Suprapubic skin (tissue), 4 donors: ENCODE data around the gene SYNJ2.

ENCODE experiments used
- EP300 ChIP-seq: sonication (generic); formaldehyde crosslinking; IDR thresholded peaks from one replicate; pipeline ENCODE4 v1.6.1; 2017; ENCODE audit warnings: antibody characterized with exemption
- POLR2A ChIP-seq, 2 donors: fragments of 450-650 bp; IDR thresholded peaks; one replicate each; pipeline ENCODE4 v1.6.1; 2017; ENCODE audit warnings: antibody characterized with exemption in 2 of 2, mild to moderate bottlenecking in 2 of 2, moderate library complexity in 2 of 2
- POLR2AphosphoS5 ChIP-seq, 3 donors: sonication (generic); formaldehyde crosslinking; IDR thresholded peaks; one replicate each; pipeline ENCODE4 v1.6.1; 2017; ENCODE audit warnings: antibody characterized with exemption in 3 of 3
- TF ChIP-seq, protein P1 (sequence below), 2 donors: fragments of 200-600 bp in 1 of 2; fragments of 450-650 bp in 1 of 2; sonication (generic) in 1 of 2; IDR thresholded peaks; one replicate each; pipeline ENCODE4 v1.5.1; 2016 to 2019; ENCODE audit warnings: antibody characterized with exemption in 2 of 2, mild to moderate bottlenecking in 1 of 2, moderate library complexity in 1 of 2

DNA sequence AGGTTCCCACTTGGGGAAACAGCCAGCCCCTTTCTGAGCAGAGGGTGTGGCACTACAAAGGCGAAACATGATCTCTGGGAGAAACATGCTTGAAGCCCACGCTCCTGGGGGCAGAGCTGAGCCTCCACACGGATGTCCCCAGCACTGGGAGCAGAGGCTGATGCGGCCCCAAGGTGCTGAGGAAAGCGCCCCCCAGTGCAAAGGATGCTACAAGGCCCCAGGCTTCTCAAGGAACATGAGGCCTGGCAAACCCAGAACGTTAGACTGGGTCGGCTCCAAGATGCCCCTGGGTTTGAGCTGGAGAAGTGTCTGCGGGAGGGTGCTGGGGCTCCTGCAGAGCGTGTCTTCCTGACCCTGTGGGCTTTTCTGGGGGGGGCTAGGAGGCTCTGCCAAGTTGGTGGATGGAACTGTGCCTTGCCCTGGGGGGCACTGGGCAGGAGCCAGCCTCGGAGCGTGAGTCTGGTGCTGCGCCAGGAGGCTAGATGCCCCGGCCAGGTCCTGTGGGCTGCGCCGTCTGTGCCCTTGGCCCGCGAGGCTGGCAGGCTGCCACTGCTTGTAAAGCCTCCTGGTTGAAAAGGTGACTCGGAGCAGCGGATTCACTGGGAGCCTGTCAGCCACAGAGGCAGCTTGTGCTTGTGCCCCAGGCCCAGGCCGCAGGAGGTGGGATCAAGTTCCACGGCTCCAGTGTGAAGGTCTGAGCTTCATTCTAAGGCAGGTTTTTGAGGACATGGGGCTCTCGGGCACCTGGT, 8.1 kb downstream of the SYNJ2 start:
- TF ChIP-seq, protein P1, sequence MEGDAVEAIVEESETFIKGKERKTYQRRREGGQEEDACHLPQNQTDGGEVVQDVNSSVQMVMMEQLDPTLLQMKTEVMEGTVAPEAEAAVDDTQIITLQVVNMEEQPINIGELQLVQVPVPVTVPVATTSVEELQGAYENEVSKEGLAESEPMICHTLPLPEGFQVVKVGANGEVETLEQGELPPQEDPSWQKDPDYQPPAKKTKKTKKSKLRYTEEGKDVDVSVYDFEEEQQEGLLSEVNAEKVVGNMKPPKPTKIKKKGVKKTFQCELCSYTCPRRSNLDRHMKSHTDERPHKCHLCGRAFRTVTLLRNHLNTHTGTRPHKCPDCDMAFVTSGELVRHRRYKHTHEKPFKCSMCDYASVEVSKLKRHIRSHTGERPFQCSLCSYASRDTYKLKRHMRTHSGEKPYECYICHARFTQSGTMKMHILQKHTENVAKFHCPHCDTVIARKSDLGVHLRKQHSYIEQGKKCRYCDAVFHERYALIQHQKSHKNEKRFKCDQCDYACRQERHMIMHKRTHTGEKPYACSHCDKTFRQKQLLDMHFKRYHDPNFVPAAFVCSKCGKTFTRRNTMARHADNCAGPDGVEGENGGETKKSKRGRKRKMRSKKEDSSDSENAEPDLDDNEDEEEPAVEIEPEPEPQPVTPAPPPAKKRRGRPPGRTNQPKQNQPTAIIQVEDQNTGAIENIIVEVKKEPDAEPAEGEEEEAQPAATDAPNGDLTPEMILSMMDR (IDR thresholded peaks at IDR 0.05): no peak
- TF ChIP-seq POLR2AphosphoS5 (IDR thresholded peaks at IDR 0.05) (no peak), EP300 (no peak), POLR2A (IDR thresholded peaks at IDR 0.05) (no peak)
